RPMI7951 (cell line): ENCODE measurements around the gene ERC1. TPM values are rescaled to one million over a fixed set of nuclear protein-coding genes. Genes with fewer than 3 reads are reported as not detected.
"Not testable (repeated sequence)": the region's sequence is repeated elsewhere in the genome, so short reads cannot be mapped to it uniquely, and the experiment has no call there.

Experiments
- DNase-seq: peaks from one replicate; pipeline ENCODE4 v3.0.0-alpha.2; 2012; ENCODE audit warnings: low read depth
- total RNA-seq: library from RNA; depleted of rRNA; stranded (reverse); fragments of >200 nt; shearing (Covaris generic); gene quantifications from 2 replicates; pipeline ENCODE4 v1.2.3, GENCODE V29; 2014

ERC1 gene
- total RNA-seq, 1 experiment from 2014 or later, result 11.7 TPM

DNA sequence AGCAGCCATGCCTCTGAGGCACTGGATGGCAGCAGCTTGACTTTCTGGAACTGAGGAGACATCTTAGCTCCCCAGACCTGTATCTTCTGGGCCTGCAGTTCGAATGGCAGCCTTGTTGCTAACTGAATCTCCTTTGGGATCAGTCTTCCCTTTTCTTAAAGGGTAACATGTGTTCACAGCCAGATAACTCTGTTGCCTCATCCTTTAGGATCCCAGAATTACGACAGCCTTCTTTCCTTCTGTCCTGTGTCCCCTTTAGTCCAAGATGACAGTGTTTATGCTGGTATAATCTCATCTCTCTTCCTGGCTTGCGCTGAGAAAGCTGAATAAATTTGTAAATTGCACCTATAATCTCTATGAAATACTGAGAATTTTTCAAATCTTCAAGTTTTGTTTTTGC, 9.1 kb upstream of the ERC1 start:
- no peak for DNase-seq

GRCh38 chr12:988646-989045, 2.4 kb upstream of the ERC1 start:
- DNase-seq, result no peak

DNA sequence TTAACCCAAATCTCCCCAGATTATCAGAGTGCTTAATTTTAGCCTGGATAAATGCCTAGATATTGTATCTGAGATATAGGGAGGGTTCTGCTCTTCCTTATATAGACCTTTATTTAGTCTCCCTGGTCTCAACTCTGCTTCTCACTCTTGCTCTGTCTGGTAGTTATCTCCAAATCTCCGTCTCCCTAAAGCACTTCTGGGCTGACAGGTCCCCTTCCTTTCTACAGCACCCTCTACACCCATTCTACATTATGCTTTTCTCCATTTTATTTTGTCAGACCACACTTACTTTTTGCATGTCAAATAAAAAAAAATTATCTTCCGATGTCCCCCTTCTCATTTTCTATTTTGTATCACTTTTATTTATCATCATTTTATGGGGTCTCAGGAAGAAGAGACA, 2.0 kb upstream of the ERC1 start:
- no peak for DNase-seq

DNA sequence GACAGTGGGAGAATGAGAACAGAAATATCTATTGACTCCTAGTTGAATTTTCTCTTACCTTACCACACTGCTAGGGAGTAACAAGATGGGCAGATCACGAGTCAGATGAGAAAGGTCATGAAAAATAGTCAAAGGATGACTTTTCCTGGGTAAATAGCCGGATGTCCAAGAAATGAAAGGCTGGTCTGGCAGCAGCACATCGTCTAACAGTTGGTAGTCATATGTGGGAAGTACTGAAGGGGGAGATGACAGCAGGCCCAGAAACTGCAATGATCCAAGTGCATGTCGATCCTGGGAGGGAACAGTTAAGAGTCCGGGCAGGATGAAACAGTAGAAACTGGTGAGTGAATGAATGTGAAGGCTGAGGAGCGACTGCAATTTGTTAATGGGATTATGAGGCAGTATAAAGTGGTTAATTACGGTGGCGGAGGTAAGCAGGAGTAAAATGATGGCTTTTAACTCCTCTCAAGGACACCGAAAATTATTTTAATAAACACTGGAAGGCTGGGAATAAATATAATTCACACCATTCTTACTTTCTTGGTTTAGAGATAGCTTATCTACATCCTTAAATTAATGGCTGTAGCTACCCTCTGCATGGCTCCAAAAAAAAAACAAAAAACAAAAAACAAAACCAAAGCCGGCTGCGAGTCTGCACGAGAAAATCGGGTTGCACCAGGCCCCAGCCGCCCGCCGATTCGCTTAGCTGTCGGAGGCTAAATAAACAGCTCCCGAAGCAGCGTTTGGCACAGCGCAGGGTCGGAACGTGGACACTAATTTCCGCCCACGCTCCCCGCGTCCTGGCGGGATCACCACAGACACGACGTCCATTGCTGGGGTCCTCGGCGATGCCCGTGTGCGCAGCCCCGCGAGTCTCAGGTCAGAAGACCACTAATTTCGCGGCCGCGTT, 1.0 kb upstream of the ERC1 start:
- DNase-seq, result peak; percentile 76

GRCh38 chr12:991350-992333, 619 bp downstream of the ERC1 start:
- no peak for DNase-seq

DNA sequence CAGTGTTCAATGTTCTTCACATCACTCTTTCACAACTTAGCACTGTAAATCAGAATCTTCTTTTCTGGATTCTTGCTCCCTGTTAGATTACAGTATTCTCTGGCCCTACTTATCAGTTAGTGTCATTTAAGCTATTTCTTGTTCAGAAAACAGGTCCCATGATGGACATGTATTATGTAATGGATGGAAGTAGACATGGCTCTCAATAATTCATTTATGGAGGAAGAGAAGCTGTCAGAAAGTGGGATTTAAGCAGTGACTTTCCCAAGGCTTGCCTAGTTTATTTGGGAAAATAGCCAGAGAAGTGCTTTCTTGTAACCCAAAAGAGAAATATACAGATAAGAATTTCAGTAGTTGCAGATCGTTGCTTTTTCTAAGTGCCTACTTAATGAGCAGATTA, 1.6 kb downstream of the ERC1 start:
- no peak for DNase-seq

DNA sequence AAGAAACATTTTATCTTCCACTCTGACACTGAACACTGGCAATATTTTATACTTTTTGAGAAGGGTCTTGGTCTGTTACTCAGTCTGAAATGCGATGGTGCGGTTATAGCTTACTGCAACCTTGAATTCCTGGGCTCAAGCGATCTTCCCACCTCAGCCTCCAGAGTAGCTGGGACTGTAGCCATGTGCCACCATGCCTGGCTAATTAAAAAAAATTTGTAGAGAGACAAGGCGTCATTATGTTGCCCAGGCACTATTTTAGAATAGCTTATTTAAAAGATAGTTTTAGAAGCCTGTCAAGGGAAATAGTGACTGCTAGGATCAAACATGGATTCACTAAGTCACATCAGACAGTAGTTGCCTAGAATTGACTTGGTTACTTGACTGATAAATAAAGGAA, 5.9 kb downstream of the ERC1 start:
- no peak for DNase-seq

DNA sequence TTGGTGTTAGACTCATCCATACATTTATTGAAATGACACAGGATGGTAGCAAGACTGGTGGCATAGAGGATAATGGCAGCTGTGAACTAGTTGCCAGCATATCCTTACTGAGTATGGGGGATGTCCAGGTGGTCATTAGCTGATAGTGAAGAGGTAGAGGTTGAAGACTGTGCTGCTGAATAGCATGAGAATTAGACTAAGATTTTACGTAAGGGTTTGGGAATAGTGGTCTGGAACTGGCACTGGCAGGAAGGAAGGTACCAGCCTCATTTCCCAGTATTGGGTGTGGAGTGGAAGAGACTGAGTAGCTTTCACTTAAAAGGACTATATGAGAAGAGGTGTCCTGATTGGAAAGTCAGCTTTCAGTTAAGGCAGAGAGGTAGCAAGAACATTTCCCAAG, 6.5 kb downstream of the ERC1 start:
- no peak for DNase-seq

GRCh38 chr12:998020-998874, 7.2 kb downstream of the ERC1 start:
- no peak for DNase-seq

- DNase-seq, result not testable (repeated sequence)
These were observed 8.7 kb downstream of the ERC1 start for GRCh38 chr12:999736-1000135.

GRCh38 chr12:1001507-1001906, 10.5 kb downstream of the ERC1 start:
- DNase-seq, result no peak

GRCh38 chr12:1003600-1004271, 12.7 kb downstream of the ERC1 start:
- DNase-seq, result no peak

DNA sequence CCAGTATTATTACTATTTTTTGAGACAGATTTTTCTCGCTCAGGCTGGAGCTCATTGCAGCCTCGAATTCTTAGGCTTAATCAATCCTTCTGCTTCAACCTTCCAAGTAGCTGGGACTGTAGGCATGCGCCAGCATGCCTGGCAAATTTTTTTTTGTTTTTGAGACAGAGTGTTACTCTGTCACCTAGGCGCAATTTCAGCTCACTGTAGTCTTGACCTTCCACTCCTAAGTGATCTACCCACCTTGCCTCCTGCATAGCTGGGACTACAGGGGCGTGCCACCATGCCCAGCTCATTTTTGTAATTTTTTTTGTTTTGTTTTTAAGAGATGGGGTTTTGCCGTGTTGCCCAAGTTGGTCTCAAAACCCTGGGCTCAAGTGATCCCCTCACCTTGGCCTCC, 15.2 kb downstream of the ERC1 start:
- no peak for DNase-seq

DNA sequence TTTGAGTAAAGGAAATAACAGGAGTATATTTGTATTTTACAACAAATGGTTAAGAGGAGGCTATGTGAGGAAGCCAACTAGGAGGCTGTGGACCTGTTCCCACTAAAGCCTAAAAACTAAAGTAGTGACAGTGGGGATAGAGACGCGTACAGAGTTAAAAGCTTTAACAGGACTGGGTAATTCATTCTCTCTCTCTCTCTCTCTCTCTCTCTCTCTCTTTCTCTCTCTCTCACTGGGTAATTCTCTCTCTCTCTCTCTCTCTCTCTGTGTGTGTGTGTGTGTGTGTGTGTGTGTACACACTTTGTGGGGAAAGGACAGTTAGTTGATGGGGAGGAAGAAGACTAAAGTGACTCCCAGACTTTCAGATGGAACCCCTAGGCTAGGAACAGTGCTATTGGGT, 16.3 kb downstream of the ERC1 start:
- no peak for DNase-seq

GRCh38 chr12:1007994-1008393, 17.0 kb downstream of the ERC1 start:
- DNase-seq, result no peak

GRCh38 chr12:1011091-1011490, 20.1 kb downstream of the ERC1 start:
- DNase-seq, result no peak

GRCh38 chr12:1013618-1014489, 22.8 kb downstream of the ERC1 start:
- DNase-seq, result peak; percentile 77

GRCh38 chr12:1019283-1019682, 28.3 kb downstream of the ERC1 start:
- no peak for DNase-seq

GRCh38 chr12:1020389-1020788, 29.4 kb downstream of the ERC1 start:
- DNase-seq, result peak; percentile 26
